GM12801 (cell line): ENCODE data around the gene MYLK.

Experiments used
- CTCF ChIP-seq: IDR thresholded peaks from one replicate; pipeline ENCODE4 v1.5.1; 2011; ENCODE audit warnings: control low read depth; ENCODE audit not compliant: insufficient read length; ENCODE audit errors: extremely low read depth

MYLK gene

GRCh38 chr3:123757281-123757940 is 126.7 kb downstream of the MYLK start:
- no peak for TF ChIP-seq CTCF

GRCh38 chr3:123755501-123755900 is 128.6 kb downstream of the MYLK start:
- TF ChIP-seq CTCF, result no peak

GRCh38 chr3:123755085-123755484 is 129.0 kb downstream of the MYLK start:
- TF ChIP-seq CTCF, result no peak

GRCh38 chr3:123753286-123753685 is 130.8 kb downstream of the MYLK start:
- TF ChIP-seq CTCF, result no peak

- no peak for TF ChIP-seq CTCF
These were observed 131.9 kb downstream of the MYLK start for GRCh38 chr3:123752228-123752627.

- TF ChIP-seq CTCF, result no peak
These were observed 132.7 kb downstream of the MYLK start for GRCh38 chr3:123751433-123751832.

DNA sequence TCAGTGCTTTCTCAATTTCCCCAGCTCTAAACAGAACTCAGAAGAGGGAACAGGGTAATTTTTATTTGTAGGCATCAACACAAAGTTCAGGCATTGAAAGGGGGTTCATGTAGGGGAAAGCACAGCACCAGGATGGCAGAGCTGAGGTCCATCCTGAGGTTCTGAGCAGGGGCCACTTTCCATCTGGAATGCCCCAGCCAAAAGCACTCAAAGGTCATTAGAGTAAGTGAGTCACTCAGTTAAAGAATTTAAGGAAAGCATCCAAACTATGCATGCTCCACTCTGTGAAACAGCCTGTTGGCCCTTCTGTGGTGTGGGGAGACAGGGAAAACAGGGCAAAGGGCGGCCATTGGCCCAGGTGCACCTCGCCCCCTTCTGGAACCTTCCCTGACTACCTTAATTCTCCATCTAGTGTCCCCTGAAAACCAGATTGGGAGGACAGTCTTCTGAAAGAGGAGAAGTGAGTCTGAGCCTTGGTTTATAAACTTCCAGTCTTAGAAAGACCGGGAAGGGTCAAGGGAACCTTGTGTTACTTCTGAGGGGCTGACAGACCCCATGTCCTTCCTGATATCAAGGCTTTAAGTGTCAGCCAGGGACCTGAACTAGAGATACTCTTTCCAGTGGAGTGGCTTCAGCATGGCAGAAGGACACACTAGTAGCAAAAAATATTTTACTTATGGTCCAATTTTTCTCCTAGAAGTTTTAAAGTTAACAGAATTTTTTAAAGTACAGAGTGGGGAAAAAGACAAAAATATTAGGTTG is 133.3 kb downstream of the MYLK start:
- TF ChIP-seq CTCF, result no peak
